A549 (cell line): Measurements from ENCODE around the gene KRTAP24-1. TPM values are rescaled to one million over a fixed set of nuclear protein-coding genes. Genes with fewer than 3 reads are reported as not detected.

ENCODE experiments used
- ATAC-seq, 2 experiments: fragments of 200-7000 bp in 1 of 2; fragments of >200 bp in 1 of 2; cut with Nextera tagmentation in 1 of 2; cut with Tn5 transposase in 1 of 2; 3 replicates each; pipeline versions ENCODE4 v1.8.0 to v1.9.1; 2018 to 2020; ENCODE audit warnings: mild to moderate bottlenecking in 1 of 2, moderate library complexity in 1 of 2
- CTCF ChIA-PET: fragments of 300-600 bp; sonication (Branson Sonifier 250); formaldehyde crosslinking; extraction: SDS; loops from one replicate; lab custom pipeline; 2021; ENCODE audit warnings: antibody characterized with exemption, inconsistent platforms; lab: Yijun Ruan, JAX
- POLR2A ChIA-PET: fragments of 350-600 bp; formaldehyde crosslinking; extraction: SDS; loops from one replicate; lab custom pipeline; 2021; ENCODE audit warnings: antibody characterized with exemption, inconsistent platforms; lab: Yijun Ruan, JAX
- DNase-seq, 2 experiments: peaks; one replicate each; pipeline versions ENCODE4 v3.0.0 to v3.0.0-alpha.2; 2011 to 2016; ENCODE audit warnings: low read depth in 1 of 2, low spot score in 1 of 2
- FAIRE-seq: peaks from 2 replicates; lab custom pipeline; 2011; peaks lifted over from hg19 to GRCh38; lab: Jason Lieb, UNC
- H3K27ac ChIP-seq, 2 experiments: fragments of >200 bp; sonication (Bioruptor Twin); formaldehyde crosslinking; 3 replicates each; pipeline ENCODE4 v1.5.1; 2016 to 2017
- H3K4me1 ChIP-seq: fragments of >200 bp; sonication (Bioruptor Twin); formaldehyde crosslinking; 3 replicates; pipeline ENCODE4 v1.6.1; 2016
- H3K4me2 ChIP-seq: fragments of >200 bp; sonication (Bioruptor Twin); formaldehyde crosslinking; 3 replicates; pipeline ENCODE4 v1.6.1; 2016
- H3K4me3 ChIP-seq: fragments of >200 bp; sonication (Bioruptor Twin); formaldehyde crosslinking; 3 replicates; pipeline ENCODE4 v1.5.1; 2016
- H3K9me3 ChIP-seq: fragments of >200 bp; sonication (Bioruptor Twin); formaldehyde crosslinking; 3 replicates; pipeline ENCODE4 v1.6.1; 2016
- CEBPB ChIP-seq, 2 experiments: fragments of >200 bp in 1 of 2; sonication (Bioruptor Twin) in 1 of 2; formaldehyde crosslinking in 1 of 2; IDR thresholded peaks; 2 replicates each; pipeline ENCODE4 v1.6.1; 2012 to 2016
- EHMT2 ChIP-seq: fragments of 200-600 bp; sonication (generic); IDR thresholded peaks from 2 replicates; pipeline ENCODE4 v1.6.1; 2016; ENCODE audit warnings: antibody characterized with exemption, low read depth, mild to moderate bottlenecking, moderate library complexity
- ELK1 ChIP-seq: fragments of 150-350 bp; IDR thresholded peaks from 2 replicates; pipeline ENCODE4 v1.6.1; 2014; ENCODE audit warnings: low read depth, mild to moderate bottlenecking, low read length
- FOSB ChIP-seq: fragments of 250-450 bp; sonication (Bioruptor Pico); IDR thresholded peaks from 2 replicates; pipeline ENCODE4 v1.5.0; 2020; ENCODE audit warnings: mild to moderate bottlenecking, moderate library complexity
- HOXB5 ChIP-seq: fragments of 250-450 bp; sonication (Bioruptor Pico); IDR thresholded peaks from 2 replicates; pipeline ENCODE4 v1.5.0; 2020; ENCODE audit warnings: mild to moderate bottlenecking, moderate library complexity
- JUNB ChIP-seq: fragments of >200 bp; sonication (Bioruptor Twin); formaldehyde crosslinking; IDR thresholded peaks from 2 replicates; pipeline ENCODE4 v1.6.1; 2016
- KDM5A ChIP-seq: fragments of 200-600 bp; sonication (generic); IDR thresholded peaks from 2 replicates; pipeline ENCODE4 v1.6.1; 2016; ENCODE audit warnings: antibody characterized with exemption, mild to moderate bottlenecking
- MAFK ChIP-seq: fragments of 450-650 bp; IDR thresholded peaks from 2 replicates; pipeline ENCODE4 v1.6.1; 2014; ENCODE audit not compliant: partially characterized antibody
- NFE2L2 ChIP-seq: fragments of 150-350 bp; conservative IDR thresholded peaks from 2 replicates; pipeline ENCODE4 v1.6.1; 2014; ENCODE audit warnings: low read length
- NR3C1 ChIP-seq: fragments of >200 bp; sonication (Bioruptor Twin); formaldehyde crosslinking; IDR thresholded peaks from 3 replicates; pipeline ENCODE4 v1.6.1; 2017
- POLR2A ChIP-seq: IDR thresholded peaks from 2 replicates; pipeline ENCODE4 v1.6.1; 2012; ENCODE audit warnings: mild to moderate bottlenecking, low read length
- POLR2AphosphoS2 ChIP-seq: conservative IDR thresholded peaks from 2 replicates; pipeline ENCODE4 v1.6.1; 2012; ENCODE audit warnings: low read length, improper control_type of control experiment, inconsistent platforms
- RARB ChIP-seq: fragments of 250-450 bp; sonication (Bioruptor Pico); IDR thresholded peaks from 2 replicates; pipeline ENCODE4 v1.8.0; 2021; ENCODE audit warnings: mild to moderate bottlenecking, moderate library complexity
- REST ChIP-seq: fragments of 200-600 bp; sonication (generic); IDR thresholded peaks from 2 replicates; pipeline ENCODE4 v1.6.1; 2016; ENCODE audit warnings: antibody characterized with exemption, mild to moderate bottlenecking, moderate library complexity
- SMC3 ChIP-seq: fragments of >200 bp; sonication (Bioruptor Twin); formaldehyde crosslinking; IDR thresholded peaks from 3 replicates; pipeline ENCODE4 v1.6.1; 2018; ENCODE audit warnings: inconsistent platforms
- SREBF2 ChIP-seq: fragments of 450-650 bp; IDR thresholded peaks from 2 replicates; pipeline ENCODE4 v1.6.1; 2014; ENCODE audit warnings: mild to moderate bottlenecking, moderate library complexity
- ZFP36 ChIP-seq: fragments of 450-650 bp; IDR thresholded peaks from 2 replicates; pipeline ENCODE4 v1.6.1; 2014; ENCODE audit warnings: borderline replicate concordance; ENCODE audit not compliant: partially characterized antibody
- ZNF302 ChIP-seq: fragments of 250-450 bp; sonication (Bioruptor Pico); IDR thresholded peaks from 2 replicates; pipeline ENCODE4 v1.9.0; 2021; ENCODE audit warnings: inconsistent platforms, mild to moderate bottlenecking, moderate library complexity
- polyA plus RNA-seq, 4 experiments: library from polyadenylated mRNA; depleted of rRNA in 3 of 4; stranded (reverse); fragments of >200 nt; fragmentation: RNase III in 1 of 4; extraction: RNeasy Plus Mini Kit Qiagen cat#74134 plus additional on column Dnase treatment in 1 of 4; gene quantifications; 2 replicates in 3 of 4; 3 replicates in 1 of 4; pipeline ENCODE4 v1.2.3, GENCODE V29; 2011 to 2017
- TF ChIP-seq, protein P1 (sequence below): IDR thresholded peaks from 2 replicates; pipeline ENCODE4 v1.6.1; 2012

The KRTAP24-1 gene
- polyA plus RNA-seq, 2 of the 4 experiments (the other 2 are of a cell fraction) = not detected

DNA sequence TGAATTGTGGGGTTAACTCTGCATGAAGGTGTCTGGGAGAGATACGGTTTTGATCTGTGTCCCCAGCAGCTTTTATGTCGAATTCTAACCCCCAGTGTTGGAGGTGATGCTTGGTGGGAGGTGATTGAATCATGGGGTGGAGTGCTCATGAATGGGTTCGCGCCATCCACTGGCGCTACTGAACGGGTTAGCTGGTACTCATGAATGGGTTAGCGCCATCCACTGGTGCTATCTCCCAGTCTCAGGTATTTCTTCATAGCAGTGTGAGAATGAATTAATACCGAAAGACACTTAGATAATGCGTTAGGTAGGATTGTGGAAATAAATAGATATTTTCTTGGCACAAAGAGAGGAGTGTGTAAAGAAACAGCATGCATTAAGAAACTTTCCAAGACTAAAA, 33.9 kb downstream of the KRTAP24-1 start (continued):
- TF ChIP-seq REST (no peak), ELK1 (no peak), RARB (CRISPR knock-in tag) (no peak), KDM5A (no peak)

DNA sequence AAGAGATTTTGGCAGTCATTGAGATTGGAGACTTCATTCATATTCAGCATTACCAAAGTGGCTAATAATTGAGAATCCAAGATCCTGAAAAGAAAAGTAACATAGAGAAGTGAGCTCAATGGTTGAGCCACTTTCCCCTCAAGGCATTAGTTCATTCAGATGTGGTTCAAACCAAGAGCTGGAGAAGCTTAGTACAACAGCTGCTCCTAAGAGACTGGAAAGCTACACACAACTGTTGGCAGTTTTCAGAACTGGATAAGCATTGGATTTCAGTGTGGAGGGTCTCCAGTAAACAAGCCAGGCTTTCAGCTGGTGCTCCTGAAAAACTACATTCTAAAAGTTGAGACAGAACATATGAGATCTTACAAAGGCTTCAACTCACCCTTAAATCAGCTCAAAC, 37.7 kb downstream of the KRTAP24-1 start:
- CTCF ChIA-PET = interaction anchor here (0.7 to 1.7 kb wide), 4 partner anchors 9 to 172 kb away, joined by 3 to 4 read pairs (median 3); no protein-coding TSS in a partner anchor
- Histone ChIP-seq H3K9me3 (no peaks in the 10 kb centered on the region), H3K4me2 (no peak overlapping the region), H3K4me1 (no peaks in the 10 kb centered on the region), H3K27ac (no peak overlapping the region), H3K4me3 (no peak overlapping the region)
- FAIRE-seq (no peak), DNase-seq (no peak), ATAC-seq (no peak)
- TF ChIP-seq HOXB5 (CRISPR knock-in tag) (no peak), MAFK (no peak), POLR2AphosphoS2 (no peak), NFE2L2 (no peak), NR3C1 (no peak), SMC3 (no peak), JUNB (no peak), CEBPB (IDR thresholded peaks at IDR 0.05) (no peak), POLR2A (no peak), REST (no peak), ZFP36 (no peak), ZNF302 (CRISPR knock-in tag) (no peak), FOSB (CRISPR knock-in tag) (no peak), ELK1 (no peak), SREBF2 (no peak), EHMT2 (no peak)
- TF ChIP-seq, protein P1, sequence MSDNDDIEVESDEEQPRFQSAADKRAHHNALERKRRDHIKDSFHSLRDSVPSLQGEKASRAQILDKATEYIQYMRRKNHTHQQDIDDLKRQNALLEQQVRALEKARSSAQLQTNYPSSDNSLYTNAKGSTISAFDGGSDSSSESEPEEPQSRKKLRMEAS = no peak
- POLR2A ChIA-PET = no interaction called here
